HG03039 (cell line): ENCODE data around the gene GALNT2.

ENCODE experiments used
- ATAC-seq: cut with Tn5 transposase; IDR thresholded peaks from one replicate; pipeline ENCODE4 v1.9.1; 2021; ENCODE audit warnings: mild to moderate bottlenecking, moderate library complexity; ENCODE audit not compliant: unreplicated experiment

The GALNT2 gene

GRCh38 chr1:230126529-230127104 is 59.6 kb downstream of the GALNT2 start:
- no peak for ATAC-seq

GRCh38 chr1:230127105-230128054 is 60.3 kb downstream of the GALNT2 start:
- no peak for ATAC-seq

- ATAC-seq = no peak
Measured at GRCh38 chr1:230128569-230129285, 61.7 kb downstream of the GALNT2 start.

GRCh38 chr1:230129341-230129740 is 62.3 kb downstream of the GALNT2 start:
- ATAC-seq = no peak

- no peak for ATAC-seq
Measured at GRCh38 chr1:230130172-230130944, 63.3 kb downstream of the GALNT2 start.

- no peak for ATAC-seq
Measured at GRCh38 chr1:230131457-230131856, 64.4 kb downstream of the GALNT2 start.

GRCh38 chr1:230132758-230133157 is 65.7 kb downstream of the GALNT2 start:
- ATAC-seq = no peak

- no peak for ATAC-seq
Measured at GRCh38 chr1:230135726-230136125, 68.7 kb downstream of the GALNT2 start.

GRCh38 chr1:230136453-230137336 is 69.7 kb downstream of the GALNT2 start:
- ATAC-seq = no peak

- ATAC-seq = no peak
Measured at GRCh38 chr1:230137337-230137815, 70.3 kb downstream of the GALNT2 start.

- no peak for ATAC-seq
Measured at GRCh38 chr1:230138561-230139239, 71.7 kb downstream of the GALNT2 start.

GRCh38 chr1:230139315-230139714 is 72.3 kb downstream of the GALNT2 start:
- ATAC-seq = no peak

- ATAC-seq = no peak
Measured at GRCh38 chr1:230139741-230140140, 72.7 kb downstream of the GALNT2 start.

- ATAC-seq = no peak
Measured at GRCh38 chr1:230140221-230141020, 73.4 kb downstream of the GALNT2 start.

- ATAC-seq = no peak
Measured at GRCh38 chr1:230141021-230141648, 74.1 kb downstream of the GALNT2 start.

- no peak for ATAC-seq
Measured at GRCh38 chr1:230141797-230142607, 75.0 kb downstream of the GALNT2 start.

- ATAC-seq = no peak
Measured at GRCh38 chr1:230142608-230143210, 75.7 kb downstream of the GALNT2 start.
